Activated naive CD8-positive, alpha-beta T cell treated with anti-CD3 and anti-CD28 coated beads, Interleukin-2, amount 50 U/mL, for 16 hours (primary cell): ENCODE measurements around the gene SORCS3.

ENCODE experiments used
- DNase-seq: peaks from one replicate; pipeline ENCODE4 v3.0.0-alpha.2; 2020; ENCODE audit warnings: low read depth, low spot score

The SORCS3 gene

DNA sequence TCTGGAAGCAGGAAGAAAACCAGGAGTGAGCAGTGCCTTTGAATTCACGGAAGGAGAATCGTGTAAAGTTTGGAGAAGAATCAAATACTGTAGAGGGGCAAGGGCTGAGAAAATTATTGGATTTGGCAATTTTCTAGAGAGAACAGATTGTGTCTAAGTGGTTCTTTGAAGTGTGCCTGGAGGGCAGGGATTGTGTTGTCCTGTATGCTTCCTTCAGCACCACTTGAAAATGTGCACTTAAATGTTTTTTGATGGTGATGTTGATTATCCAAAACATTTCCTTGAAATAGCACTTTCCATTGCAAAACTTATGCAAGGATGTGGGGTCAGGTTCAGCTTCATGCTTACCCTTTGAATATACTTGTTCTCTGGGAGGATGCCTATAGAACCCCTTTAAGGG is 360.2 kb downstream of the SORCS3 start:
- DNase-seq = no peak

GRCh38 chr10:105010411-105011121 is 369.5 kb downstream of the SORCS3 start:
- DNase-seq = no peak

GRCh38 chr10:105017116-105017515 is 376.0 kb downstream of the SORCS3 start:
- no peak for DNase-seq

GRCh38 chr10:105017691-105018090 is 376.6 kb downstream of the SORCS3 start:
- DNase-seq = no peak

- DNase-seq = no peak
These were observed 382.4 kb downstream of the SORCS3 start for GRCh38 chr10:105023211-105024111.

DNA sequence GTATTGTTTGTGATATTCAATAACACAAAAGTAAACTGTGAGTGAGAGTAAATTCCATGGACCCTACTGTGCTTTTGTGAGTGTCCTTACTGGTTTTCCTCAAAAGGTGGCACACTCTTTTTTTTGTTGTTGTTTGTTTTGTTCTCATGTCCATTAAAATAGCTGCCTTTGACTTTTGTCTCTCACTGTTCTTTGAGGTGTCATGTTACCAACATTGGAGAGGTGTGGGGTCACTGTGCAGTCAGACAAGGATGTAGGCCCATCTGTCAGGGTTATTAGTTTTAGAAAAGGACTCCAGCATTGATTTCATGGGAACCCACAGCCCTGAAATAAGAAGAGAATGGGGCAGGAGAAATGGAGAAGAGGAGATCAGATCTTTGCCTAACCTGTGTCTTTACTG is 383.1 kb downstream of the SORCS3 start:
- DNase-seq = no peak

DNA sequence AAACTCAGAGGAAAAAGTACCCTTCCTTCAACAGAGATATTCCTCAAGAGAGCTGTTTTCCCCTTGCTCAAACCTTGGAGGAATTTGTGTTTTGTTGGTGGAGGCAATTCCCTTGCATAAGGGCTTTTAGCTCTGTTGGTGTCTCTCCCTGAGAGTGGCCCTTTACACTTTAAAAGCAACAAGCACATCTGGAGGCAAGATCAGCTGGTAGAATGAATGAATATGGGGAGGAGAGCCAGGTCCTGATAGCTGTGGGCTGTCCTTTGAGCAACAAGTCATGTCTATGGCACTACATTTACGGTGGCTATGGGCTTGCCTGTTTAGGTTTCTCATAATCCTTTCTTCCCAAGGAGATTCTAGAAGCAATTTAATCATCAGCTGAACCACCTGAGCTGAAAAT is 384.0 kb downstream of the SORCS3 start:
- DNase-seq = no peak

- no peak for DNase-seq
These were observed 385.5 kb downstream of the SORCS3 start for GRCh38 chr10:105026566-105026965.

- no peak for DNase-seq
These were observed 388.2 kb downstream of the SORCS3 start for GRCh38 chr10:105029286-105029685.

- no peak for DNase-seq
These were observed 395.9 kb downstream of the SORCS3 start for GRCh38 chr10:105037022-105037421.

DNA sequence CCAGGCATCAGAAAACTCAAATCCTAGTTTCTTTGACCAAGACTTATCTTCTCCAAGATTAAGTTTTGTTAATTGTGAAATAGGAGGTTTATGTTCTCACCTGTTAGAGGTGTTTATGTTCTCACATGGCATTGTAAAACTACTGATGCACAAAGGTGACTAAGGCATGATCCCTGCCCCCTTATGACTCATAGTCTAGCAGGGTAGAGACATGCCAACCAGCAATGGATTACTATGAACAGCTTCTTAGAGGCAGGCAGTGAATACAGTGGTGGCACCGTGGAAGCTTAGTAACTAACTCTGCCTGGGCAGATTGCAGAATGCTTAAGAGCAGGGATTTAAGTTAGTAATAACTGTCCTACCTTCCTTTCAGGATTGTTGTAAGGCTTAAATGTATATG is 400.9 kb downstream of the SORCS3 start:
- no peak for DNase-seq

DNA sequence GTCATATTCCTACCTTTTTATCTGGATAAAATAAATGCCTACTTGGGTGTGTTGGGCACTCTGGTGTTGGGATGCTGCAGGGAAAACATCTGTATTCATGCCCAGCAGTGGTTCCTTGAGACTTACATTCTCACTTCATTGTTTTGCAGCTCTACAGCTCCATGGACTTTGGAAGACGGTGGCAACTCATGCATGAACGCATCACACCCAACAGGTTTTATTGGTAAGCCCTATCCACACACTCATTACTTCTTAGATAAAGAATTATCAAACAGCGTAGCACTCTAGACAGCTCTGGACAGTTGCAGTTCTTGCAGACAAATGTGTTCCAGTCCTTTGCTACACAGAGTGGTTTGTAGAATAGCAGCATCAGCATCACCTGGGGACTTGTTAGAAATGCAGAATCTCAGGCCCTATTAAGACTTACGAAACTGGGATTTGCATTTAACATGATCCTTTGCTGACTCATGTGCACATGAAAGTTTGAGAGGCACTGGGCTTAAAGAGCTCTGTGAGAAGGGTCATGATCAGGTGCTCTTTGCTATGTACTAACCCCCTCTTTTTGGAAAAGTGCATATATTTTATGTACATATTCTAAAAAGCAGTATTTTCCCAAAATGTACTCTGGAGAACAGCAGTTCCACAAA is 401.9 kb downstream of the SORCS3 start:
- DNase-seq = no peak

GRCh38 chr10:105044902-105045301 is 403.8 kb downstream of the SORCS3 start:
- DNase-seq = no peak

DNA sequence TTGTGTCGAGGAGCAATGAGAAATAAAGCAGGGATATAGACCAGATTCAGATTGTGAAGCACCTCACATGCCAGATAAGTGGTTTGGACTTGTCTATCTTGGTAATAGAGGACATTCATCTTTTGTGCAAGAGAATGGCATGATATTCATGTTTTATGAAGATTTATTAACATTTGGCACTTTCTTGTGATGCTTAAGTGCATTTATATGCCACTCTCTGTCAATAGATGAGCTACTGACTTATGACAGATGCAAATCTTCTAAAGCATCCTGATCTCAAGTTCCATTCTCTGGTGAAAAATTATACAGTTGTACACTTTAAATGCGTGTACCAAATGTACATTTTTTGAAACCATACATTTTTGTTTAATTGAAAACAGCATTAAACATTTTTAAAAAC is 415.3 kb downstream of the SORCS3 start:
- DNase-seq = no peak

DNA sequence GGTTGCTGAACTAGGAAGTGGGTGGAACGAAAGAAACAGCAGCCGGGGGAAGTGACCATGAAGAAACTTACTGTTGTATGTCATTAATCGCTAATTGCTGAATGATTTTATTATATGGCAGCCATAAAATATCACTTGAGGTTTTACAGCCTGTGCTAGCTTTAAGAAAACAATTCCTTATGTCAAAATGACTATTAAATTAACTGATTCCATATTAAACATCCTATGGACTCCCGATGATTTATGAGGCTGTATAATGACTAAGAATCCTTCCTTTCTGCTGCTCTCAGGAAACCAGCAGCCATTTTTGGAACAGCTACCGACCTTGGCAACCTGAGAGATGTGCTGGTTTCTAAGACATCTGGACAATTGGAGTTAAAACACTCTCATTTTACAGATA is 421.9 kb downstream of the SORCS3 start:
- no peak for DNase-seq

DNA sequence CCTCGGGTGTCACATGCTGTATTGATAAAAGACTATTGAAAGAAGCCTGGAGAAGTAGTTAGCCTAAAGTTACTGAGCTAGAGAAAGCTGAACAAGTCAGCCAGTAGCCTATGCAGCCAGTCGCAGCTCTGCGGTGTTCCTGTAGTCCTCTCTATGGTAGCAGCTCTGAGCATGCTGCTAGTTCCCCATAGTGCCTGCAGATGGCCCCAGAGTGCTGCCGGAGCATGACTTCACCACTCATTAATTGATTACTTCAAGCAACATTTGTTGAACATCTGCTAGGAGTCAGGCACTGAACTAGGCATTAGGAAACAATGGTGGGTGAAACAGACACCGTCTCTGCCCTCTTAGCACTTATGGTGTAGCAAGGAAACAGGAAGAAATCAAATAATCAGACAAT is 422.7 kb downstream of the SORCS3 start:
- DNase-seq = no peak

- no peak for DNase-seq
These were observed 427.4 kb downstream of the SORCS3 start for GRCh38 chr10:105068497-105068896.

DNA sequence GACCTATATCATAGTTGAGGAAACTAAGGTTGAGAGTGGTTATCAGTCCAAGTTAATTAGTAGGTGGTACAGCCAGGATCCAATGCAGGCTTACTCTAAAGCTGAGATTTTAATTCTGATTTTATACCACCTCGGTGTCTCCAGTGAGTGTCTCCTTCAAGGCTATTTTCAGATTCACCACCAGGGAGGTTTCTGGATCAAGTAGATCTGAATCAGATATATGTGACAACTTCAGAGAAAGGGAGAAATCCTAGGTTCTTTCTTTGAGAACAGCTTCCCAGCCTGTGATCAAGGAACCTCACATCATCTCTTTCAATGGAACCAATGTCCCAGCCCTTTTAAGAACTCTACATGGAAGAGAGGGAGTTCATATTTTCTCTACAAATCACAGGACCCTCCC is 429.2 kb downstream of the SORCS3 start:
- no peak for DNase-seq

GRCh38 chr10:105070952-105071351 is 429.9 kb downstream of the SORCS3 start:
- no peak for DNase-seq

GRCh38 chr10:105071980-105072379 is 430.9 kb downstream of the SORCS3 start:
- no peak for DNase-seq

GRCh38 chr10:105073999-105074398 is 432.9 kb downstream of the SORCS3 start:
- no peak for DNase-seq

- DNase-seq = no peak
These were observed 433.9 kb downstream of the SORCS3 start for GRCh38 chr10:105075031-105075430.

DNA sequence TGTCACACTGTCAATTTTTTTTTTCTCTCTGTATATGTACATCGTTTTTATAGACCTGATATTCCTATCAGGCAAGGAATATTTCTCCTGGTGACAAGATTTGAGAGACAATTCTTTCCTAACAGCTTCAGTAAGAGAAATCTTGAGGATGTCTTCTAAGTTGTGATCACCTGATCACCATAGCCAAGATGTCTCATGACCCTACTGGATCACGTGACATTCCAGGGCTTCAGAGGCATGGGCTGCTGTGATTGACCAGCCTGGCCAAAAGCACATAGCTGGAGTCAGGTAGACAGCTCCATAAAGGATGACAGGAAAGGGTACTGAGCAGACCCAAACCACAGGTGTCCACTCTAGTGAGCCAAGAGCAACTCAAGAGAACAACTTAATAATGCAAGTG is 444.9 kb downstream of the SORCS3 start:
- DNase-seq = no peak
